ENCODE measurements around the gene HORMAD2.

HORMAD2 gene

GRCh38 chr22:30047364-30047738 is 32.9 kb upstream of the HORMAD2 start:
- no peak overlapping the region for H2BK120ac ChIP-seq (ENCODE audit: insufficient read depth, low read length, poor library complexity)
- no peak overlapping the region for H2AK5ac ChIP-seq (ENCODE audit: low read length)
- DNase-seq: no peak
- no peak overlapping the region for H2BK12ac ChIP-seq (ENCODE audit: low read length)
- no peak overlapping the region for H2BK5ac ChIP-seq (ENCODE audit: low read depth, low read length, poor library complexity)
- no peak overlapping the region for H2AFZ ChIP-seq (ENCODE audit: insufficient read depth, low read length, poor library complexity)
- no CpG with 5 or more reads among the region's 3 CpGs for WGBS (ENCODE audit: extremely low coverage, insufficient coverage, insufficient read length)
- H3K36me3 ChIP-seq (ENCODE audit: control insufficient read depth in 1 of 2, insufficient read depth in 2 of 2, low read length in 2 of 2): no peaks in the 10 kb centered on the region
- no peaks in the 10 kb centered on the region for H3K27me3 ChIP-seq (ENCODE audit: insufficient read depth, low read length)
- peaks cover 0 to 2% of the 10 kb centered on the region in 2 experiments for H3K4me1 ChIP-seq (ENCODE audit: control insufficient read depth in 1 of 2, insufficient read depth in 2 of 2, low read length in 2 of 2)
- H3K9ac ChIP-seq (ENCODE audit: low read length): no peak overlapping the region
- no peak overlapping the region for H4K12ac ChIP-seq (ENCODE audit: low read depth, low read length)
- no peak overlapping the region for H3K27ac ChIP-seq (ENCODE audit: low read depth, low read length)
- H3K4me3 ChIP-seq (ENCODE audit: low read depth, low read length): no peak overlapping the region
- no peaks in the 10 kb centered on the region for H3K79me1 ChIP-seq (ENCODE audit: low read length)
- H3K23ac ChIP-seq (ENCODE audit: low read length): no peak overlapping the region
- H3K14ac ChIP-seq (ENCODE audit: low read length): no peak overlapping the region
- H3K4ac ChIP-seq (ENCODE audit: low read depth, low read length): no peak overlapping the region
- H3K4me2 ChIP-seq (ENCODE audit: low read length): no peak overlapping the region
- H3K79me2 ChIP-seq (ENCODE audit: control insufficient read depth, insufficient read depth, low read length, poor library complexity): no peaks in the 10 kb centered on the region
- H3K9me3 ChIP-seq (ENCODE audit: insufficient read depth, low read depth, low read length): peaks cover 1% of the 10 kb centered on the region
- H3K18ac ChIP-seq (ENCODE audit: low read length): no peak overlapping the region
- H4K91ac ChIP-seq (ENCODE audit: low read depth, low read length): no peak overlapping the region
- no peak overlapping the region for H4K8ac ChIP-seq (ENCODE audit: low read depth, low read length)

DNA sequence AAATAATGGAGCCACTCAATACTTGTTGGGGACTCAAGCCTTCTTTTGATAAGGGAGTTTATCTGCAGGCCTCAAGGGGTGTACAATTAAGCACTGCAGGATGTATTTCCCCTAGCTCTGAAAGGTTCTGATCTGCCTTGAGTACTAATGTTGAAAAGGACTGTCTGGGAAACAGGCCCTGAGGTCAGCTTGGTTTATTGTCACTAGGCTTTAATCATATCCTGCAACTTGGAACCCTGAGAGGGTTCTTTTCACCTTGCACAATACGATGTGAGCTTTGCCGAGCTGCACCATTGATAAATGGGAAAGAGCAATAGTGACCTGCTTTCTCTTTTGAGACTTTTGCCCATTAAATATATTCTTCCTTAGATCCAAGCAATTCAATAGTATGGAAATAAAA is 31.6 kb upstream of the HORMAD2 start:
- WGBS (ENCODE audit: extremely low coverage, insufficient coverage, insufficient read length): no CpG with 5 or more reads among the region's 2 CpGs
- DNase-seq: no peak
- H3K18ac ChIP-seq (ENCODE audit: low read length): no peak overlapping the region

GRCh38 chr22:30054067-30054763 is 26.0 kb upstream of the HORMAD2 start:
- H3K79me2 ChIP-seq (ENCODE audit: control insufficient read depth, insufficient read depth, low read length, poor library complexity): no peaks in the 10 kb centered on the region
- H3K9ac ChIP-seq (ENCODE audit: low read length): no peak overlapping the region
- no peak overlapping the region for H3K18ac ChIP-seq (ENCODE audit: low read length)
- H3K4me2 ChIP-seq (ENCODE audit: low read length): no peak overlapping the region
- no peak overlapping the region for H4K91ac ChIP-seq (ENCODE audit: low read depth, low read length)
- no peak for DNase-seq
- H3K4me1 ChIP-seq (ENCODE audit: control insufficient read depth in 1 of 2, insufficient read depth in 2 of 2, low read length in 2 of 2): no peaks in the 10 kb centered on the region
- H4K8ac ChIP-seq (ENCODE audit: low read depth, low read length): no peak overlapping the region
- H3K23ac ChIP-seq (ENCODE audit: low read length): no peak overlapping the region
- no peaks in the 10 kb centered on the region for H3K79me1 ChIP-seq (ENCODE audit: low read length)
- no peak overlapping the region for H3K4ac ChIP-seq (ENCODE audit: low read depth, low read length)
- no peak overlapping the region for H3K14ac ChIP-seq (ENCODE audit: low read length)
- no peak overlapping the region for H3K27ac ChIP-seq (ENCODE audit: low read depth, low read length)
- H3K36me3 ChIP-seq (ENCODE audit: control insufficient read depth in 1 of 2, insufficient read depth in 2 of 2, low read length in 2 of 2): no peaks in the 10 kb centered on the region
- WGBS (ENCODE audit: extremely low coverage, insufficient coverage, insufficient read length): no CpG with 5 or more reads among the region's 10 CpGs
- H2AFZ ChIP-seq (ENCODE audit: insufficient read depth, low read length, poor library complexity): no peak overlapping the region
- no peak overlapping the region for H2BK120ac ChIP-seq (ENCODE audit: insufficient read depth, low read length, poor library complexity)
- no peak overlapping the region for H2BK5ac ChIP-seq (ENCODE audit: low read depth, low read length, poor library complexity)
- H2AK5ac ChIP-seq (ENCODE audit: low read length): no peak overlapping the region
- no peak overlapping the region for H2BK12ac ChIP-seq (ENCODE audit: low read length)
- no peak overlapping the region for H4K12ac ChIP-seq (ENCODE audit: low read depth, low read length)
- no peak overlapping the region for H3K4me3 ChIP-seq (ENCODE audit: low read depth, low read length)
- H3K27me3 ChIP-seq (ENCODE audit: insufficient read depth, low read length): no peaks in the 10 kb centered on the region
- H3K9me3 ChIP-seq (ENCODE audit: insufficient read depth, low read depth, low read length): peaks cover under 1% of the 10 kb centered on the region

More for the DNA sequence above, 31.6 kb upstream of the HORMAD2 start:
- Histone ChIP-seq H3K4ac (ENCODE audit: low read depth, low read length) (no peak overlapping the region), H3K4me1 (ENCODE audit: control insufficient read depth in 1 of 2, insufficient read depth in 2 of 2, low read length in 2 of 2) (peaks cover 0 to 2% of the 10 kb centered on the region in 2 experiments), H4K12ac (ENCODE audit: low read depth, low read length) (no peak overlapping the region), H3K9me3 (ENCODE audit: insufficient read depth, low read depth, low read length) (peaks cover 1% of the 10 kb centered on the region), H2AFZ (ENCODE audit: insufficient read depth, low read length, poor library complexity) (no peak overlapping the region), H3K27me3 (ENCODE audit: insufficient read depth, low read length) (no peaks in the 10 kb centered on the region), H2AK5ac (ENCODE audit: low read length) (no peak overlapping the region), H4K91ac (ENCODE audit: low read depth, low read length) (no peak overlapping the region), H2BK12ac (ENCODE audit: low read length) (no peak overlapping the region), H2BK120ac (ENCODE audit: insufficient read depth, low read length, poor library complexity) (no peak overlapping the region), H3K79me1 (ENCODE audit: low read length) (no peaks in the 10 kb centered on the region), H3K36me3 (ENCODE audit: control insufficient read depth in 1 of 2, insufficient read depth in 2 of 2, low read length in 2 of 2) (no peaks in the 10 kb centered on the region), H3K23ac (ENCODE audit: low read length) (no peak overlapping the region), H3K27ac (ENCODE audit: low read depth, low read length) (no peak overlapping the region), H3K9ac (ENCODE audit: low read length) (no peak overlapping the region), H3K4me3 (ENCODE audit: low read depth, low read length) (no peak overlapping the region), H3K14ac (ENCODE audit: low read length) (no peak overlapping the region), H3K4me2 (ENCODE audit: low read length) (no peak overlapping the region), H4K8ac (ENCODE audit: low read depth, low read length) (no peak overlapping the region), H3K79me2 (ENCODE audit: control insufficient read depth, insufficient read depth, low read length, poor library complexity) (no peaks in the 10 kb centered on the region), H2BK5ac (ENCODE audit: low read depth, low read length, poor library complexity) (no peak overlapping the region)

DNA sequence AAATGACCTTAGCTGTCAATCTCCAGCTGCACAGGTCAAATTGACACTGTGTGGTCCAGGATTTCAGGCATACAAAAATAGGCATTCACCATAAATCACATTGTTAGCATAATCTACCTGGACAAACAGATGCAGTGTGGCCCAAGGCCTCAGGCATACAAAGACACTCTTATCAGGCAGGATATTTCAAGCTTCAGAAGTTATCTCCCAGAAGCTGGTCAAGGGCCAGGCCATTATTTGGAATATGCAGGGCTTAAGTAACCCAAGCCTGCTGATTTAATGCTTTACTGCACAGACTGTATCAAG is 25.5 kb upstream of the HORMAD2 start:
- Histone ChIP-seq H3K4me1 (ENCODE audit: control insufficient read depth in 1 of 2, insufficient read depth in 2 of 2, low read length in 2 of 2) (no peaks in the 10 kb centered on the region), H4K12ac (ENCODE audit: low read depth, low read length) (no peak overlapping the region), H3K27me3 (ENCODE audit: insufficient read depth, low read length) (no peaks in the 10 kb centered on the region), H3K4me2 (ENCODE audit: low read length) (no peak overlapping the region), H2AK5ac (ENCODE audit: low read length) (no peak overlapping the region), H3K4me3 (ENCODE audit: low read depth, low read length) (no peak overlapping the region), H4K8ac (ENCODE audit: low read depth, low read length) (no peak overlapping the region), H2BK12ac (ENCODE audit: low read length) (no peak overlapping the region), H3K9ac (ENCODE audit: low read length) (no peak overlapping the region), H3K27ac (ENCODE audit: low read depth, low read length) (no peak overlapping the region), H3K18ac (ENCODE audit: low read length) (no peak overlapping the region), H3K14ac (ENCODE audit: low read length) (no peak overlapping the region), H2BK120ac (ENCODE audit: insufficient read depth, low read length, poor library complexity) (no peak overlapping the region), H3K79me2 (ENCODE audit: control insufficient read depth, insufficient read depth, low read length, poor library complexity) (no peaks in the 10 kb centered on the region), H3K79me1 (ENCODE audit: low read length) (no peaks in the 10 kb centered on the region), H4K91ac (ENCODE audit: low read depth, low read length) (no peak overlapping the region), H2BK5ac (ENCODE audit: low read depth, low read length, poor library complexity) (no peak overlapping the region), H3K36me3 (ENCODE audit: control insufficient read depth in 1 of 2, insufficient read depth in 2 of 2, low read length in 2 of 2) (no peaks in the 10 kb centered on the region), H3K4ac (ENCODE audit: low read depth, low read length) (no peak overlapping the region), H2AFZ (ENCODE audit: insufficient read depth, low read length, poor library complexity) (no peak overlapping the region), H3K9me3 (ENCODE audit: insufficient read depth, low read depth, low read length) (no peaks in the 10 kb centered on the region), H3K23ac (ENCODE audit: low read length) (no peak overlapping the region)
- DNase-seq: no peak

Data from trophoblast cell (in vitro differentiated cells and primary cell).